Mammary epithelial cell (primary cell): ENCODE measurements around the gene SMIM3.

Source experiments
- CTCF ChIP-seq, 2 donors: IDR thresholded peaks in 1 of 2; conservative IDR thresholded peaks in 1 of 2; 2 replicates each; pipeline ENCODE4 v1.5.1; 2011 to 2012; ENCODE audit warnings: inconsistent platforms in 2 of 2, low read length in 2 of 2, mild to moderate bottlenecking in 2 of 2, control low read depth in 1 of 2, low read depth in 1 of 2; ENCODE audit not compliant: insufficient read depth in 1 of 2; ENCODE audit errors: extremely low read depth in 1 of 2
- EZH2 ChIP-seq: IDR thresholded peaks from 2 replicates; pipeline ENCODE4 v1.6.1; 2012; ENCODE audit warnings: low read length, inconsistent platforms, borderline replicate concordance

GRCh38 chr5:150750469-150750868, 28.1 kb upstream of the SMIM3 start:
- TF ChIP-seq CTCF (conservative IDR thresholded peaks at IDR 0.05 in 1 of 2, IDR thresholded peaks at IDR 0.05 in 1 of 2; ENCODE audit: extremely low read depth in 1 of 2, insufficient read depth in 1 of 2, low read depth in 1 of 2, low read length in 2 of 2) (no peak), EZH2 (no peak)
